Measurements from ENCODE around the gene WDR5. TPM values are rescaled to one million over a fixed set of nuclear protein-coding genes. Genes with fewer than 3 reads are reported as not detected.

Gene WDR5
- polyA plus RNA-seq, 1 of the 3 experiments (the other 2 are of a cell fraction) = 36.6 TPM

DNA sequence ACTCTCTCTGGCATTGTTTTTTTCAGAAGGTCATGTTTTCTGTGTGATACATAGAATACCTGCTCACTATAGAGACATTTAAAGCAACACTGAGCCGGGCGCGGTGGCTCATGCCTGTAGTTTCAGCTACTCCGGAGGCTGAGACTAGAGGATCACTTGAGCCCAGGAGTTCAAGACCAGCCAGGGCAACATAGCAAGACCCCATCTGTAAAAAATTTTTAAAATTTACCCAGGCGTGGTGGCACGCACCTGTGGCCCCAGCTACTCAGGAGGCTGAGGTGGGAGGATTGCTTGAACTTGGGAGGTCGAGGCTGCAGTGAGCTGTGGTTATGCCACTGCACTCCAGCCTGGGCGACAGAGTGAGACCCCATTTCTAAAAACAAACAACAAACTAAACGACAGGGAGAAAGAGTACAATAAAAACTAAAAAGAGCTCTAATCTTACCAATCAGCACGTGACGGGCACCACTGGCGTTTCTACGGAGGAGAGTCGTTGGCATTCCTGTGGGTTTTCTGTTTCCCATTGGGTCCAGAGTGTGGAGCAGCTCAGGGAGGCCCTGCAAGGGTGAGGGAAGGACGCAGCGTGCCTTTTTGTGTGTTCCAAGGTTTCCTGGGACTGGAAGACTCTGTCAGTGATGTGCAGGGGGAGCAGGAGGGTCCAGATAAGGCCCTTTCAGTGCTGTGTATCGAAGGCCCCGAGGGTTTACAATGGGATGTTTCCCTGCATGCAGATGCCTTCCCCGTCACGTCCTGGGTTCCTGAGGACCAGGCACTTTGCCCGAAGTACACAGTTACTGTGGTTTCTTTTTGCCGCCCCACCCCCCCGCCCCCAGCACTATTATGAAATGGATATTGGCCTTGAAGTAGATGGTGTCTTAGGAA, 35.7 kb downstream of the WDR5 start:
- Histone ChIP-seq H4K20me1 (ENCODE audit: insufficient read depth) (no peaks in the 10 kb centered on the region), H3K27ac (ENCODE audit: low read depth in 2 of 2, low read length in 1 of 2) (no peak overlapping the region), H3K9me2 (no peaks in the 10 kb centered on the region), H3K9me3 (no peaks in the 10 kb centered on the region), H3K36me3 (replicated peaks in 1 of 2; ENCODE audit: control insufficient read depth in 1 of 2, insufficient read depth in 2 of 2, low read length in 1 of 2) (no peaks in the 10 kb centered on the region), H3K9ac (no peak overlapping the region), H2AFZ (ENCODE audit: low read depth) (no peak overlapping the region), H3K4me2 (no peak overlapping the region), H3K27me3 (ENCODE audit: insufficient read depth) (peaks cover 6% of the 10 kb centered on the region; the same call in 1 of the 2 replicates), H3F3A (replicated peaks; ENCODE audit: insufficient read depth) (peaks cover 10% of the 10 kb centered on the region), H3K4me3 (ENCODE audit: low read depth in 2 of 2, low read length in 1 of 2) (no peak overlapping the region), H3K79me2 (ENCODE audit: insufficient read depth) (no peaks in the 10 kb centered on the region), H3K4me1 (ENCODE audit: control insufficient read depth in 1 of 2, insufficient read depth in 2 of 2, low read depth in 1 of 2, low read length in 1 of 2) (peaks cover 0 to 7% of the 10 kb centered on the region in 2 experiments; a peak in 1 of 4 replicates)
- POLR2A ChIA-PET = interaction anchor here (1.2 kb wide), 1 partner anchor 271 kb away, joined by 6 read pairs; no protein-coding TSS in a partner anchor
- 75% methylated on average over 20 of the region's 23 CpGs for WGBS (ENCODE audit: low lambda C conversion rate)
- TF ChIP-seq EZH2phosphoT487 (IDR thresholded peaks at IDR 0.05; ENCODE audit: borderline replicate concordance, low read depth) (no peak), POLR2AphosphoS5 (IDR thresholded peaks at IDR 0.05; ENCODE audit: low read depth, low read length) (no peak), NRF1 (IDR thresholded peaks at IDR 0.05; ENCODE audit: low read depth, low read length) (no peak), RCOR1 (IDR thresholded peaks at IDR 0.05; ENCODE audit: low read length) (no peak), NFIC (IDR thresholded peaks at IDR 0.05; ENCODE audit: borderline replicate concordance) (no peak), PBX3 (IDR thresholded peaks at IDR 0.05) (no peak), TEAD4 (IDR thresholded peaks at IDR 0.05; ENCODE audit: borderline replicate concordance, insufficient read depth) (no peak), SMC3 (IDR thresholded peaks at IDR 0.05; ENCODE audit: low read depth, low read length) (no peak), IRF3 (IDR thresholded peaks at IDR 0.05; ENCODE audit: low read depth, low read length) (no peak), EP300 (IDR thresholded peaks at IDR 0.05; ENCODE audit: borderline replicate concordance in 1 of 2, low read depth in 1 of 2, low read length in 1 of 2) (no peak), MXI1 (IDR thresholded peaks at IDR 0.05; ENCODE audit: low read depth, low read length) (no peak), SIN3A (IDR thresholded peaks at IDR 0.05; ENCODE audit: borderline replicate concordance, low read depth, low read length) (no peak), YY1 (IDR thresholded peaks at IDR 0.05; ENCODE audit: low read depth) (no peak), ELF1 (IDR thresholded peaks at IDR 0.05) (no peak), FOXJ3 (CRISPR knock-in tag; IDR thresholded peaks at IDR 0.05) (no peak), TAF1 (IDR thresholded peaks at IDR 0.05; ENCODE audit: borderline replicate concordance, low read depth, low read length) (no peak), JUND (IDR thresholded peaks at IDR 0.05) (no peak), CTCF (IDR thresholded peaks at IDR 0.05) (no peak)
- DNase-seq = no peak
- CTCF ChIA-PET = interaction anchor here (0.6 to 10.0 kb wide), 59 partner anchors 8 to 1300 kb away, joined by 3 to 384 read pairs (median 5); no protein-coding TSS in a partner anchor
